22Rv1 (cell line): ENCODE data around the gene PLIN1.

Experiments used
- H3K27ac ChIP-seq: fragments of 450-650 bp; 2 replicates; pipeline ENCODE4 v1.5.1; 2017
- ZFX ChIP-seq: fragments of 450-650 bp; IDR thresholded peaks from 2 replicates; pipeline ENCODE4 v1.6.1; 2017; ENCODE audit warnings: antibody characterized with exemption, borderline replicate concordance
- TF ChIP-seq, protein P1 (sequence below): fragments of 450-650 bp; IDR thresholded peaks from 2 replicates; pipeline ENCODE4 v1.5.1; 2017; ENCODE audit warnings: mild to moderate bottlenecking

The PLIN1 gene

DNA sequence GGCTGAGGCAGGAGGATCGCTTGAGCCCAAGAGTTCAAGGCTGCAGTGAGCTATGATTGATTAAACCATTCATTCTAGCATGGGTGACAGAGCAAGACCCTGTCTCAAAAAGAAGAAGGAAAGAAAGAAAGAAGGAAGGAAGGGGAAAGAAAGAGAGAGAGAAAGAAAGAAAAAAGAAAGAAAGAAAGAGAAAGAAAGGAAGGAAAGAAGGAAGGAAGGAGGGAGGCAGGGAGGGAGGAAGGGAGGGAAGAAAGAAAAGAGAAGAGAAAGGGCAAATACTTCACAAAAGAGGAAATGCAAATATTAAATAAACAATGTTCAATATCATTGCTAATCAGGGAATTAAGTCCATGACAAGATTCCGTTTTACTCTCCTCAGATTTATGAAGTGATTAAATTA lies 19.9 kb downstream of the PLIN1 start:
- no peak for TF ChIP-seq ZFX
- TF ChIP-seq, protein P1, sequence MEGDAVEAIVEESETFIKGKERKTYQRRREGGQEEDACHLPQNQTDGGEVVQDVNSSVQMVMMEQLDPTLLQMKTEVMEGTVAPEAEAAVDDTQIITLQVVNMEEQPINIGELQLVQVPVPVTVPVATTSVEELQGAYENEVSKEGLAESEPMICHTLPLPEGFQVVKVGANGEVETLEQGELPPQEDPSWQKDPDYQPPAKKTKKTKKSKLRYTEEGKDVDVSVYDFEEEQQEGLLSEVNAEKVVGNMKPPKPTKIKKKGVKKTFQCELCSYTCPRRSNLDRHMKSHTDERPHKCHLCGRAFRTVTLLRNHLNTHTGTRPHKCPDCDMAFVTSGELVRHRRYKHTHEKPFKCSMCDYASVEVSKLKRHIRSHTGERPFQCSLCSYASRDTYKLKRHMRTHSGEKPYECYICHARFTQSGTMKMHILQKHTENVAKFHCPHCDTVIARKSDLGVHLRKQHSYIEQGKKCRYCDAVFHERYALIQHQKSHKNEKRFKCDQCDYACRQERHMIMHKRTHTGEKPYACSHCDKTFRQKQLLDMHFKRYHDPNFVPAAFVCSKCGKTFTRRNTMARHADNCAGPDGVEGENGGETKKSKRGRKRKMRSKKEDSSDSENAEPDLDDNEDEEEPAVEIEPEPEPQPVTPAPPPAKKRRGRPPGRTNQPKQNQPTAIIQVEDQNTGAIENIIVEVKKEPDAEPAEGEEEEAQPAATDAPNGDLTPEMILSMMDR, result no peak
- no peak overlapping the region for H3K27ac ChIP-seq

DNA sequence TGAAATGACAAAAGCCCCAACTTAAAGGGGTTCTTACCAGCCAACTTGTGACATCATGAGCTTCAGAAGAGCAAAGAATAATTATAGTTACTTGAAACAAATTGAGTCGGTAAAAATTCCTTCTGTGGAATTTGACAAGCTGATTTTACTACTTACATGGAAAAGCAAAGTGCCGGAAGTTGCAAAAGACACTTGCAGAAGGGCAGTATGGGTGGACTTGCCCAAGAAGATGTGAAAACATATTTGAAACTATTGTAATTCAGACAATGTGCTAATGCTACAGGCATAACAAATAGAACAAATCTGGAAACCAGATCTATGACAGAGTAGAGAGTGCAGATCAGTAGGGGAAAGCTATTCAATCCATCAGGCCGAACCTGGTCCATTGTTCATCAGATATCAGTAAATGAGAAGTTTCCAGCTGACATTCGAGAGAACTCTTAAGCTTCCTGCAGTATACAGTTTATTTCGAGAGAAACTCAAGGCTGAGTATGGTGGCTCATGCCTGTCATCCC lies 21.4 kb downstream of the PLIN1 start:
- H3K27ac ChIP-seq, result no peak overlapping the region
- TF ChIP-seq, protein P1, result no peak
- TF ChIP-seq ZFX, result no peak

DNA sequence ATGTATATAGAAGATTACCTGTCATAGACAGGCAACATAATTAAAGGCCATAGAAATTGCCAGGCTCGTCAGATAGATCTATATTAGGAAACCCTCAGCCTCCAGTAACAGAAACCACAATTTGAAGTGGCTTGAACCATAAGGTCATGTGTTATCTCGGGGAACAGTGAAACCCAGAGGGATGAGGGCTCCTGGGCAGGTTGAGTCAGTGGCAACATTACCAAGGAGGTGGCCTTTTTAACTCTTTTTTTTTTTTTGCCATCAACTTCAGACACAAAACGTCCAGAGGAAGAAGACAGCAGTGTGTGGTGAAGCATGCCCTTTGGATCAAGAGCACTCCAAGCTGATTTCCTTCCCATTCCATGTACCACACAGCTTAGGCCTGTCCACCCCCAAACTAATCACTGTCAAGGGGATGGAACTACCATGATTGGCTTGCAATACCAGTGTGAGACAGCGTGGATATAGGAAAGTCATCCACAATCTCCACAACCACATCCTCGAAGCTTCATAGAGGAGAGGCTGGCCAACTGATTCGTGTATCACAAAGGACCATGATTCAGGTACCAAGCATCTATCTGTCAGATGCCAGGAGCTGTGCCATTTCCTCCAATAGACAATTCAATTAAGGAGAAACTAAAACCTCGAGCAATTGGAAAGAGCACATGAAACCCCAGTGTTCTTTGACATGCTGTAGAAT lies 22.9 kb downstream of the PLIN1 start:
- H3K27ac ChIP-seq, result no peak overlapping the region
- TF ChIP-seq ZFX, result no peak
- TF ChIP-seq, protein P1, result no peak

DNA sequence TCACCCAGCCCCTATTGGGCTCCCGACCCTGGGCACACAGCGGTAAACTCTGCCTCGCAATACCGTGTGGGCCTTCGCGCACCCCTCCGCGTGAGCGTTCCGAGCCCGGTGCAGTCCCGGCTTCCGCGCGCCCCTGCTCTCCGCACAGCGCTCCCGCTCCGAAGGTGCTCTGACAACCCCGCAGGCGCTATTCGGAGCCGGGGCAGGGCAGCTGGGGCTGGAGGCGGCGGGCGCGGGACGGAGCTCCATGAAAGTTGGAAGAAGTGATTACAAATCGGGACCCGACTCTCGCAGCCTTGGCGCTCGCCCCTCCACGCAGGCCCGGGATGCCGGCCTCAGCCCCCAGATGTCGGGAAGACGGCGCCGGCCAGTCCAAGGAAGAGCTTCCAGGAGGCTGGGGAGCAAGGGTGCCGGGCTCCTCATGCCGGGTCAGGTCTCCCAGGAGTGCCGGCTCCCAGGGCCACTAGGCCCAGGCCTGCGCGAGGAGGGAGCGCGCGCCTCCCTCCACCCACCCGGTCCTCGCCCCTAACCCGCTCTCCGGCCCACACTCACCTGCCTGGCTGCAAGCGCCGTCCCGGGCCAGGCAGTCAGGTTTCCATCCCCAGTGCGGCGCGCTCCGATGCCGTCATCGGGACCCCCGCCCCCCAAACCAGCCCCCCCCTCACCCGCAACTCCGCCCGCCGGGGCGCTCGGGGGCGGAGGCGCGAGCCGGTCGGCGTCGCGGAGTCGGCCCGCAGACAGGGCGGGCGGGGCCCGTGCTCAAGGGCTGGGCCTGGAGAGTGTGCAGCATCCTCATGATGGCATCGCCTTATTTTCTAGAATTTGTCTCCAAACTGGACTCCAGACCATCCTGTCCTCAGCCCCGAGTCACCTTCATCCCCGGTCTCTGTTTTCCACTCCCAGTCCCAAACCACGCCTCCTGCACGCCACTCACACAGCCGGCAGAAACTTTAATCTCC lies 24.0 kb downstream of the PLIN1 start, which contains the start of gene KIF7:
Gene KIF7 (minus strand): TSS at position 621 of the 959 bp plus-strand sequence. CDS start 2,537 bp downstream, outside the sequence.
- no peak within 1 kb of the TSS for H3K27ac ChIP-seq
- TF ChIP-seq ZFX, result no peak
- TF ChIP-seq, protein P1, result no peak

DNA sequence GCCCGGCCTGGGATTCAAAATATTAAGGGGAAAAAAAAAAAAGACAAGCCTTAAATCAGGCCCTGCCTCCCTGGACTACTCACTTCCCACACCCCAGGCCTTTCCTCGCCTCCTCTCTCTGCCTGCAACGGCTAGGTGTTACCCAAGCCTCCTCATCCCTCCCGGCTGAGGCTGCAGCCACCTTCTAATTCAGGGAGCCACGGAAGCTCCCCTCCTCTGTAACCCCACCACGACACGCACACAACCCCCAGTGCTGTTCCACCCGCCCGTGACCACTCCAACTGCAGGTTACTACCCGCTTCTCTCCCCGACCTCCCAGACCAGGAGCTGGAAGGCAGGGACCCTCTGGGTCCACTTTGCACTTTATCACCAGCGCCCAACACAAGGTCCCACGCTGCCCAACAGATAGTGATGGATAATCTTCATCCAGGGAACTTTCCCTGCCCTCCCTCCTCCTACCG lies 24.8 kb downstream of the PLIN1 start:
- no peak overlapping the region for H3K27ac ChIP-seq
- no peak for TF ChIP-seq ZFX
- TF ChIP-seq, protein P1, result no peak

DNA sequence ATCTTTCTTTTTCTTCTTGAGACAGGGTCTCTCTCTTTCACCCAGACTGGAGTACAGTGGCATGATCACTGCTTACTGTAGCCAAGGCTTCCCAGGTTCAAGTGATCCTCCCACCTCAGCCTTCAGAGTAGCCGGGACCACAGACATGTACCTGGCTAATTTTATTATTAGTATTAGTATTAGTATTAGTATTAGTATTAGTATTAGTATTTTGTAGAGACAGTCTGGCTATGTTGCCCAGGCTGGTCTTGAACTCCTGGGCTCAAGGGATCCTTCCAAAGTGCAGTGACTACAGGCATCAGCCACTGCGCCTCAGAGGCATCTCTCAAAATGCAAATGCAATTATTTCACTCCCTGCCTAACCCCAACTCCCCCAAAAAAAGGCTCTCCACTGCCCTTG lies 25.6 kb downstream of the PLIN1 start:
- H3K27ac ChIP-seq, result no peak overlapping the region

More for the DNA sequence above, 25.6 kb downstream of the PLIN1 start:
- TF ChIP-seq, protein P1, result no peak
